ENCODE measurements around the gene IGF2BP3.

The IGF2BP3 gene

DNA sequence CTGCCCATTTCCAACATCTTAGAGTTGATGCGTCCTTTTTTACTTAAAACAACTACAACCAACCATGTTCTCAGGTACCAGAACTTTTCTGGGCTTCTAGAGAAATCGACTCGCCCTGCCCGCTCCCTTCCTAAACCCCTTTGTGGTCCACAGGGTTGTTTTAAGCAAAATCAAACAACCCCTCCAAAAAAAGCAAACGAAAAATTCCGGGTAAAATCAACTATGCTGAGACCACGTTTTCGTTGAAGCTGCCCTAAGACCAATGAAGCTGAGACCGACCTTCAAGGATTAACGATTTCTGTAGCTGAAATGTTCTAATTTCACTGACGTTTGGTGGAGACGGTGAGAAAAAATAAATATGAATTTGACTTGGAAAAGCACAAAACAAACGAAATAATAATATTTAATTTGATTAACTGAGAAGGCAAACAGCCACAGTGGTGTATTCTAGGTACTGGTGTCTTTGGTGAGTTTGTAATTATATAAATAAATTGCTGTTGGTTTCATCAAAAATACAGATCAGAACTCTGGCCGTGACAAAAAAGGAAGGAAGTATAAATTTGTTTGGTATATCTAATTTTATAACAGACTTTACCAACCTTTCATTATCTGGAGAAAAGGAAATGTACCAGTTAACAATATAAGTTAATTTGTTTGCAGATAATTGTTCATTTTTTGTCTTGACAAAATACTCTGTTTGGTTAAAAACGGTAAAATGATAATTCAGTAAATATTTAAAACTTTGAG, 4.7 kb upstream of the IGF2BP3 start:
- no peak for DNase-seq (ENCODE audit: low read depth)
- H3K4me3 ChIP-seq (ENCODE audit: low read length): peak overlapping the region; percentile 54
- TF ChIP-seq, protein P1, sequence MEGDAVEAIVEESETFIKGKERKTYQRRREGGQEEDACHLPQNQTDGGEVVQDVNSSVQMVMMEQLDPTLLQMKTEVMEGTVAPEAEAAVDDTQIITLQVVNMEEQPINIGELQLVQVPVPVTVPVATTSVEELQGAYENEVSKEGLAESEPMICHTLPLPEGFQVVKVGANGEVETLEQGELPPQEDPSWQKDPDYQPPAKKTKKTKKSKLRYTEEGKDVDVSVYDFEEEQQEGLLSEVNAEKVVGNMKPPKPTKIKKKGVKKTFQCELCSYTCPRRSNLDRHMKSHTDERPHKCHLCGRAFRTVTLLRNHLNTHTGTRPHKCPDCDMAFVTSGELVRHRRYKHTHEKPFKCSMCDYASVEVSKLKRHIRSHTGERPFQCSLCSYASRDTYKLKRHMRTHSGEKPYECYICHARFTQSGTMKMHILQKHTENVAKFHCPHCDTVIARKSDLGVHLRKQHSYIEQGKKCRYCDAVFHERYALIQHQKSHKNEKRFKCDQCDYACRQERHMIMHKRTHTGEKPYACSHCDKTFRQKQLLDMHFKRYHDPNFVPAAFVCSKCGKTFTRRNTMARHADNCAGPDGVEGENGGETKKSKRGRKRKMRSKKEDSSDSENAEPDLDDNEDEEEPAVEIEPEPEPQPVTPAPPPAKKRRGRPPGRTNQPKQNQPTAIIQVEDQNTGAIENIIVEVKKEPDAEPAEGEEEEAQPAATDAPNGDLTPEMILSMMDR (conservative IDR thresholded peaks at IDR 0.05; ENCODE audit: low read length): no peak

DNA sequence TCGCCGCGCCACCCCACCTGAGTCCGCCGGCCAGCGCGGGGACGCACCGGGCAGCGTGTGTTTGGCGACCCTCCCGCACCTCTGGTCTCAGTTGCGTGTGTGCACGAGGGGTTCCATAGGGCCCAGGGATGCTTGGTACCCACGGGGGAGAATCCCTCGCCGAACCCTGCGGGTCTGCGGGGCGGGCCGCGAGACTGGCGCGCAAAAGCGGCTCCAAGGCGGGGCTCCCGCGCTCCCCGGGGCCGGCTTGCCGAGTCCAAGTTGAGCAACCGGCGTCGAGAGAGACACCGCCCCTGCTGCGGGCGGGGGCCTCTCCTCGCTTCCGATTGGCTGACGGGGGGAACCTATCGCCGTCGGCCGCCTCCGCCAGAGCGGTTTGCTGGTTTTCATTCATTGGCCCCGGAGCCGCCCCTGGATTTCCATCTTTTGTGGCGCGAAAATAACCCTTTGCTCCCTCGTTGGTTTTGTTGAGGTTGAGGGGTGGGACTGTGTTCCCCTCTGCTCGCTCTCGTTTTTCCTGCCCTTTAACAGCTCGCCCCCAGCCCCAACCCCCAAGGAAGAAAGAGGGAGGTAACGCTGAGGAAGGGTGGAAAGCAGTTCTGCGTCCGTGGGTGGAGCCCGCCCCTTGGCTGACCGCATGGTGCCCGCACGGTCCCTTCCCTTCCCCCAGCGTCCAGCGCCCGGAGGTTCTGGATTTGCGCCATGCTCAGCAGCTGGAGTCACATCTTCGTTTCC, 4.0 kb upstream of the IGF2BP3 start:
- H3K4me3 ChIP-seq (ENCODE audit: low read length): peak overlapping the region; percentile 65
- TF ChIP-seq, protein P1 (conservative IDR thresholded peaks at IDR 0.05; ENCODE audit: low read length): no peak
- peak; percentile 88 for DNase-seq (ENCODE audit: low read depth)

DNA sequence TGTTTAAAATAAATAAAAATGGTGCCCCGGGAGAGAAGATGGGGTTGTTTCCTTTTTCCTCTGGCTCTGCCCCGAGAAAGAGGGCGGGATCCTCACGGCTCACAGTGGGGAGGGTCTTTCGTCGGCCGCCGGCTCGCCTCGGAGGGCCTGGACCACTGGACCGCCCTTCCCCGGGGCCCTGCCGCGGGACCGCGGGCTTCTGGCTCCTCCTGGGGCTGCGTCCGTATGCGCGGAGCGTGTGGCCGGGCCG, 3.5 kb upstream of the IGF2BP3 start:
- no peak for DNase-seq (ENCODE audit: low read depth)
- peak overlapping the region; percentile 65 for H3K4me3 ChIP-seq (ENCODE audit: low read length)
- TF ChIP-seq, protein P1 (conservative IDR thresholded peaks at IDR 0.05; ENCODE audit: low read length): no peak

- TF ChIP-seq, protein P1 (conservative IDR thresholded peaks at IDR 0.05; ENCODE audit: low read length): no peak
- H3K4me3 ChIP-seq (ENCODE audit: low read length): peak overlapping the region; percentile 65
- DNase-seq (ENCODE audit: low read depth): no peak
Measured at GRCh38 chr7:23472956-23473843, 2.9 kb upstream of the IGF2BP3 start.

GRCh38 chr7:23472556-23472955, 2.3 kb upstream of the IGF2BP3 start:
- TF ChIP-seq, protein P1 (conservative IDR thresholded peaks at IDR 0.05; ENCODE audit: low read length): no peak
- H3K4me3 ChIP-seq (ENCODE audit: low read length): no peak overlapping the region
- no peak for DNase-seq (ENCODE audit: low read depth)

DNA sequence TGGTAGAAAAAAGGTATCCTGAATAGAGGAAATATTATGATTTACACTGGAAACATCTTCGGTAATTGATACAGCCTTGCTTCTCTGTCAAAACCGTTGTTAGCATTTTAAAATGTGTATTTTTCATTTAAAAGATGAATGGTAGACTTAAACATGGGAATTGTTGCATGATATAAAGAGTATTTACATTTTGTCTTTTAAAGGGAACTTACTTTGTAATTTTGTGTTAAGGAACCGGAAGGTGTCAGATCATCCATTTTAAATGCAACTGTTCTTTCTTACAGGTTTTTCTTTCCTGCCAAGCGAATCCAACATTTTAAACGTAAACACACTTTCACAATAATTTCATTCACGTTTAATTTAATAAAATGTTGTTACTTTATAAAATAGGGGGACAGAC, 1.8 kb upstream of the IGF2BP3 start:
- no peak overlapping the region for H3K4me3 ChIP-seq (ENCODE audit: low read length)
- TF ChIP-seq, protein P1 (conservative IDR thresholded peaks at IDR 0.05; ENCODE audit: low read length): no peak
- DNase-seq (ENCODE audit: low read depth): no peak
